ENCODE results near the gene IFT43.

DNA sequence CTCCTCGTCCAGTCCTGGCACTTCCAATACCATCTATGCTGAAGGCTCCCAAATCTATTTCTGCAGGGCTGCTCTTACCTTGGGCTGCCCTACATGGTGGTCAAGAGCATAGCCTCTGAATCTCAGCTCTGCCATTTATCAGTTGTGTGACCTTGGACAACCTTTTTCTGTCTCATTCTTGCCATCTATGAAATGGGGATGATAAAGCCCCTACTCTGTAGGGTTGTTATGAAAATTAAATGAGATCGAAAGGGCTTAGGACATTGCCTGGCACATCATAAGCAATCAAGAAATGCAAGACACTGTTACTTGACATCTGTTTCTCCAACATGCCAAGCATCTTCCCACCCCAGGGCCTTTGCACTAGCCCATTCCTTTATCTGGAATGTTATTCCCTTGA, 120.6 kb downstream of the IFT43 start:
- TF ChIP-seq, protein P1, sequence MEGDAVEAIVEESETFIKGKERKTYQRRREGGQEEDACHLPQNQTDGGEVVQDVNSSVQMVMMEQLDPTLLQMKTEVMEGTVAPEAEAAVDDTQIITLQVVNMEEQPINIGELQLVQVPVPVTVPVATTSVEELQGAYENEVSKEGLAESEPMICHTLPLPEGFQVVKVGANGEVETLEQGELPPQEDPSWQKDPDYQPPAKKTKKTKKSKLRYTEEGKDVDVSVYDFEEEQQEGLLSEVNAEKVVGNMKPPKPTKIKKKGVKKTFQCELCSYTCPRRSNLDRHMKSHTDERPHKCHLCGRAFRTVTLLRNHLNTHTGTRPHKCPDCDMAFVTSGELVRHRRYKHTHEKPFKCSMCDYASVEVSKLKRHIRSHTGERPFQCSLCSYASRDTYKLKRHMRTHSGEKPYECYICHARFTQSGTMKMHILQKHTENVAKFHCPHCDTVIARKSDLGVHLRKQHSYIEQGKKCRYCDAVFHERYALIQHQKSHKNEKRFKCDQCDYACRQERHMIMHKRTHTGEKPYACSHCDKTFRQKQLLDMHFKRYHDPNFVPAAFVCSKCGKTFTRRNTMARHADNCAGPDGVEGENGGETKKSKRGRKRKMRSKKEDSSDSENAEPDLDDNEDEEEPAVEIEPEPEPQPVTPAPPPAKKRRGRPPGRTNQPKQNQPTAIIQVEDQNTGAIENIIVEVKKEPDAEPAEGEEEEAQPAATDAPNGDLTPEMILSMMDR (IDR thresholded peaks at IDR 0.05): no peak
- no peak for TF ChIP-seq EZH2 (IDR thresholded peaks at IDR 0.05)

Data from neural progenitor cell (in vitro differentiated cells).